NCI-H2081 (cell line): ENCODE data around the gene OTUB2.
A peak's percentile ranks its signal among the peaks of the same experiment; 100 is the strongest.

Source experiments
- DNase-seq, 2 experiments: peaks; one replicate each; lab custom pipeline; 2025; lab: John Stamatoyannopoulos, UW

OTUB2 gene

GRCh38 chr14:94021416-94022157, 4.6 kb upstream of the OTUB2 start:
- DNase-seq: no peak

- no peak for DNase-seq
Observed at GRCh38 chr14:94022532-94023411, 3.4 kb upstream of the OTUB2 start.

GRCh38 chr14:94024549-94024948, 1.6 kb upstream of the OTUB2 start:
- no peak for DNase-seq

GRCh38 chr14:94025720-94026119, 420 bp upstream of the OTUB2 start:
- DNase-seq: no peak

GRCh38 chr14:94026889-94027469, 839 bp downstream of the OTUB2 start:
- no peak for DNase-seq

- DNase-seq: no peak
Observed at GRCh38 chr14:94027566-94028449, 1.7 kb downstream of the OTUB2 start.

GRCh38 chr14:94028450-94028826, 2.3 kb downstream of the OTUB2 start:
- peak in 1 of 2 experiments; percentile 5 for DNase-seq

GRCh38 chr14:94029265-94029664, 3.1 kb downstream of the OTUB2 start:
- DNase-seq: no peak

GRCh38 chr14:94029671-94030203, 3.6 kb downstream of the OTUB2 start:
- no peak for DNase-seq

- DNase-seq: no peak
Observed at GRCh38 chr14:94030571-94030970, 4.4 kb downstream of the OTUB2 start.

GRCh38 chr14:94031161-94031882, 5.2 kb downstream of the OTUB2 start:
- no peak for DNase-seq

- DNase-seq: no peak
Observed at GRCh38 chr14:94031883-94032279, 5.7 kb downstream of the OTUB2 start.

GRCh38 chr14:94034886-94035285, 8.7 kb downstream of the OTUB2 start:
- no peak for DNase-seq

GRCh38 chr14:94036313-94037167, 10.4 kb downstream of the OTUB2 start:
- DNase-seq: peak; percentile 30 to 57

- no peak for DNase-seq
Observed at GRCh38 chr14:94037954-94038353, 11.8 kb downstream of the OTUB2 start.

GRCh38 chr14:94038510-94038909, 12.4 kb downstream of the OTUB2 start:
- DNase-seq: no peak

- no peak for DNase-seq
Observed at GRCh38 chr14:94038921-94039629, 12.9 kb downstream of the OTUB2 start.

- no peak for DNase-seq
Observed at GRCh38 chr14:94040247-94040646, 14.1 kb downstream of the OTUB2 start.

GRCh38 chr14:94040796-94041195, 14.7 kb downstream of the OTUB2 start:
- DNase-seq: no peak
